HG02973 (cell line): ENCODE data around the gene MKKS.
"Not testable (repeated sequence)": the region's sequence is repeated elsewhere in the genome, so short reads cannot be mapped to it uniquely, and the experiment has no call there.

ENCODE experiments used
- ATAC-seq: cut with Tn5 transposase; IDR thresholded peaks from one replicate; pipeline ENCODE4 v1.9.1; 2021; ENCODE audit warnings: moderate library complexity; ENCODE audit not compliant: unreplicated experiment

Gene MKKS

GRCh38 chr20:10415013-10415650, 18.9 kb downstream of the MKKS start:
- ATAC-seq: no peak

DNA sequence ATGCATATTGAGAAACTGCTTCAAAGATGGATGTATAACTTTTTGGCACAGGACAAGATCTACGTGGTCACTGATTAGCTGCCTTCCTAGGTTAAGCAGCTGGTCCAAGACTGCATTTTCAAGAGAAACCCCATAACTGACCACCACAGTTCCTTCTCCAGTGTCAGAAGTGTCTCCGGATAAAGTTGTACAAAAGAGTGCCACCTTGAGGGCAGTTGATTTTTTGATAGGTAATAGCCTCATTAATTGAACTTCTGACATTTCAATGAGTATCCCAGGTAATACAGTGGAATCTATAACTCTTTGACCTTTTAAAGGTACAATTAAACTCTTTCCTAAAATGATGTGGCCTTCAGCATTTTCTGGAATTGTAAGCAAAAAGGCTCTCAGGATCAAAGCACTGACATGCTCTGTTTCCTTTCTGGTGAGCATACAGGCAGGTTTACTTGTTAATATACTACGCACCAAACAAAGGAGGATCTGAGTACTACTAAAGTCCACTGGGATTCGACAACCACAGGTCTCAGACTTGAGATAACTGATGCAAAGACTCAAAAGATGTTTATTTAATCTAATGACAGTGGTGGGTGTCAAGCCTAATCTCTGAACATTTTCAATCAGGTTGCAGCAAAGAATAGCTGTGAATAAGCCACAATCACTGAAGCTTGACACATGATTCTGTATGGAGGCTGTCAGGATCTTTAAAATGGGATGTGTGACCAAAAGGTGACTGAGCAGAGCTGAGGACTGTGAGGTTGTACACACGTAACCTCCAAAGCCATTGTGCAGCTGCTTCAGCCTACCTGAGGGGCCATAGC, 21.2 kb downstream of the MKKS start:
- no peak for ATAC-seq

- no peak for ATAC-seq
Observed at GRCh38 chr20:10411673-10412072, 22.3 kb downstream of the MKKS start.

GRCh38 chr20:10408108-10408813, 25.8 kb downstream of the MKKS start:
- ATAC-seq: no peak

- ATAC-seq: no peak
Observed at GRCh38 chr20:10404959-10405530, 29.0 kb downstream of the MKKS start.

DNA sequence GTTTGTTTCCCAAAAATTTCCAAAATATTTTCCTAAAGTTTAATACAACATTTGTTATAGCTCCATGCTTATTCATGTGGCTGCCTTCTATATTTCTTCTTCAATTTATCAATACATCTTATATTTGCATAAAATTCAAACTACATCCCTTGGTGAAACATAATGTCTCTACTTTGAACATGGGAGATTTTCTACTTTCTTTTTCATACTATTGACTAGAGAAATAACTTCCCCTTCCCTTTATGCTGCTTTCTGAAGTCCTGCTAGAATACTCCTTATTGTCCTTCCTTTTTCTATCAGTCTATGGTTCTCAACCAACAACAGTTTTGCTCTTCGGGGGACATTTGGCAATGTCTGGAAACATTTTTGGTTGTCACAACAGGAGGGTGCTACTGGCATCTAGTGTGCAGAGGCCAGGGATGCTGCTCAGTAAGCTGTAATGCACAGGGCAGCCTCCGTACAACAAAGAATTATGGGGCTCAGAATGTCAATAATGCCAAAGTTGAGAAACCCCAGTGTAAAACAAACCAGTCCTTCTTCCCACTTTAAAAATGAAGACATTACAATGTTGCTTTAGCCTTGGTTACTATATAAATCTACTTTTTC, 29.9 kb downstream of the MKKS start:
- ATAC-seq: no peak

DNA sequence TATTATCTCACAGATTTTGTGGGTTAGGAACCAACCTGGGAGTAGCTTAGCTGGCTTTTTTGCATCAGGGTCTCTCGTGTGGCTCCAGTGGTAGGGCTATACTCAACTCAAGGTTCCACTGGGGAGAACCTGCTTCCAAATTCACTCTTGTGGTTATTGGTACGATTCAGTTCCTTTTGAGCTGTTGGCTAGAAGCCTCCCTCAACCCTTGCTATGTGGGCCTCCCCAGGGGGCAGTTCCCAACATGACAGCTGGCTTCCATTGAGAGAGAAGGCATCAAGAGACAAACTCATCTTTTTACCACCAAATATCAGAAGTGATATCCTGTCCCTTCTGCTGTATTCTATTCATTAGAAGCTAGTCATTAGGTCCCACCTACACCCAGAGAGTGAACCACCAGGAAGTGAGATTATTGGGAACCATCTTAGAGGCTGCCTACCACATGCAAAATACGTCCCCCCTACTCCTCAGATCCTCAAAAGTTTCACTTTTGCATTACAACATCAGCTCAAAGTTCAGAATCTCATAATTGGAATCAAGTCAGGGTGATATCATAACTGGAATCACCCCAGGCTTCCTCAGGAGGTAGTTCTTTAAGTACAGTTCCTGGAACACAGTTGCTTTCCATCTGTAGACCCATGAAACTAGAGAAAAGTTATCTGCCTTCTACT, 30.9 kb downstream of the MKKS start:
- ATAC-seq: no peak

GRCh38 chr20:10398834-10399369, 35.1 kb downstream of the MKKS start:
- no peak for ATAC-seq

- not testable (repeated sequence) for ATAC-seq
Observed at GRCh38 chr20:10394752-10395151, 39.3 kb downstream of the MKKS start.

- ATAC-seq: no peak
Observed at GRCh38 chr20:10390709-10391108, 43.3 kb downstream of the MKKS start.

DNA sequence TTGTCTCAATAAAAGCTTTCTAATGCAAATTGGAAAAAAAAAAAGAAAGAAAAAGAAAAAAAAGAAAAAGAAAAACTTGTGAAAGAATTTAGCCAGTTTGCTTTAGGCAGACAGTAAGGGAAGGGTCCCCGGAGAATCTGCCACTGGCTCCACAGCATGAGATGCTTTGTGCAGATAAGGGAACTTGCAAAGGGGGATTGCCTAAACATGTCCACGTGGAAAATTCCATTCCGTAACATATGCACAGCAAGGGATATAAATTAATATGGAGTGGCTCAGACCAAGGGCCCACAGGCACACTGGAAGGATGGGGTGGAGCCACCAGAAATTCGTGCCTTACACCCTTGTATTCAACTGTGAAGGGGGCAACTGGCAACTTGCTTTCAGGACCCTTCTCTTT, 45.4 kb downstream of the MKKS start:
- no peak for ATAC-seq

- ATAC-seq: no peak
Observed at GRCh38 chr20:10387686-10388085, 46.3 kb downstream of the MKKS start.

DNA sequence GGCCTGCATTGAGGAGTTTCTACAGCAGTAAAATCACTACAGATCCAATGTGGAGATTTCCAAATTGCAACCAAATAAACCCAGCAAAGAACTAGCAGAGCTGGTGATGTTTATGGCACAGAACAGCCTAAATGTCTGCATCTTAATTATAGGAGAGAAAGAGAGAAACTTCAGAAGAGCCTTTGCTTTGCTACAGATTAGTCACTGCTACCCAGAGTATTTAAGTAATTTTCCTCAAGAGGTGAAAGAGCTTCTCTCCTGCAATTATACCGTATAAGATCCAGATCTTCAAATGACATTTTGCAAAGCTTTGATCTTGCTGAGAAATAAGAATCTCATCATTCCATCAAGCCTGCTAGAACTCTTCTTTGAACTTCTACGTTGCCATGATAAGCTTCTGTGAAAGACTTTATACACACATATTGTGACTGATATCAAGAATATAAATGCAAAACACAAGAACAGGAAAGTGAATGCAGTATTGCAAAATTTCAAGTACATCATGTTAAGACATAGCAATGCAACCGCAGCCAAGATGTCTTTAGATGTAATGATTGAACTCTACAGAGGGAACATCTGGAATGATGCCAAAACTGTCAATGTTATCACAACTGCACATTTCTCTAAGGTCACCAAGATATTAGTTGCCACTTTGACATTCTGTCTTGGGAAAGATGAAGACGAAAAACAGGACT, 48.0 kb downstream of the MKKS start:
- ATAC-seq: no peak

DNA sequence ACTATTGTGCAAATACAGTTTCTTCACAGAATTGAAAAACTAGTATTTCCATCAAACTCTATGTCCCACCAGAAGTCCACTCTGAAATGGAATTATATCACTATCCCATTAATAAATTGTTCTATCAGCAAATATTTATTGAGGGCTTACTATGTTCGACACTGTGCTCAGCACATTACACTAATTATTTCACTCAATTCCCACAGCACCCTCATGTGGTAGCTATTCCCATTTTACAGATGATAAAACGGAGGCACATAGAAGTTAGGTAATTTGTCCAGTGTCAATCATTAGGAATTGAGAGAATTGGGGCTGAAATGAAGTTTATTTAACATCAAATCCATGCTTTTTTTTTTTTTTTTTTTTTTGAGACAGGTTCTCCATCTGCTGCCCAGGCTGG, 52.5 kb downstream of the MKKS start:
- no peak for ATAC-seq

DNA sequence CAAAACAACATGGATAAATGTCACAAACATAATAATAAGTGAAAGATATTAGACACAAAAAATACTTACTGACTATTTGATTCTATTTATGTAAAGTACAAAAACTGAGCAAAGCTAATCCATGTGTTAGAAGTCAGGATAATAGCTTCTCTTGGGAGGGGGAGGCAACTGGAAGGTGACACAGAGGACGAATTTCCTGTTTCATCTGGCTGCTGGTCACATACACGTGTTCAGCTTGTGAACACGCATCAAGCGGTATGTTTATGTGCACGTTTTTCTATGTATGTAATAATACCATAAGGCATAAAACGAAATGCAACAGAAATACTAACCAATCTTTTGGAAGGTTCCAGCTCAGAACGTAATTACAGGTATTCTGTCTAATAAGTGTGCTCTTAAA, 54.3 kb downstream of the MKKS start:
- ATAC-seq: no peak

- ATAC-seq: no peak
Observed at GRCh38 chr20:10376270-10377075, 57.5 kb downstream of the MKKS start.

DNA sequence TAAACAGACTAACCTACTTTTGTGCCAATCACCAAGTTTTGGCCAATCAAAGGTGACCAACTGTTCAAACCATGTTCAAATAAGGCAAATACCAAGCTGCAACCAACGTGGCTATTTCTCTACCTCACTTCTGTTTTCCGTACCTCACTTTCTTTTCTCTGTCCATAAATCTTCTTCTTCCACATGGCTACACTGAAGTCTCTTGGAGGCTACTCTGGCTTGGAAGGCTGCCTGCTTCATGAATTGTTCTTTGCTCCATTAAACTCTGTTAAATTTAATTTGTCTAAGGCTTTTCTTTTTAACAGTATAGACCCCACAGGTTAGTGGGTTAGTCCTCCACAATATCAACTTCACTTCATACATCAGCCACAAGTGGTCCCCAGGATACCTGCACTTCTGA, 58.8 kb downstream of the MKKS start:
- no peak for ATAC-seq

DNA sequence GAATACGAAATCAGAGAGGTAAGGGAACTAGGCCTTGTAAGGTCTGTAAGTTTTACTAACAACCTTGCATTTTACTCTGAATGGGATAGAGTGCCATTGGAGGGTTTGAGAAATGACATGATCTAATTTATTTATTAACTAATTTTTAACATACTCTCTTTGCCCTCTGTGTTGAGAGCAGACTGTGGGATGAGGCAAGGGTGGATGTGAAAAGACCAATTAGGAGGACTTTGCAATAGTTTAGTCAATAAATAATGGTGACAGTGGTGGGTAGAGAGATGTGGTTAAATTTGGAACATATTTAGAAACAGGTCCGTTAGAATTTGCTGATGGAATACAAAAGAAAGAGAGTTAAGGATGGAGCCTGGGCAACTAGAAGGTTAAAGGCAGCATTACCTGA, 60.0 kb downstream of the MKKS start:
- ATAC-seq: no peak

GRCh38 chr20:10371467-10371866, 62.6 kb downstream of the MKKS start:
- ATAC-seq: no peak
